HL-60 (cell line): ENCODE data around the gene ITIH5.

Source experiments
- DNase-seq, 2 experiments: peaks; one replicate each; pipeline ENCODE4 v3.0.0-alpha.2; 2010 to 2020; ENCODE audit warnings: low read depth in 1 of 2, low spot score in 1 of 2
- H3K27ac ChIP-seq: fragments of 250-450 bp; sonication (Bioruptor Pico); replicated peaks from 2 replicates; pipeline ENCODE4 v1.5.1; 2020; ENCODE audit warnings: mild to moderate bottlenecking, moderate library complexity
- H3K27me3 ChIP-seq: fragments of 250-450 bp; sonication (Bioruptor Pico); 2 replicates; pipeline ENCODE4 v1.5.1; 2021; ENCODE audit warnings: mild to moderate bottlenecking, moderate library complexity; ENCODE audit not compliant: insufficient read depth, poor library complexity, severe bottlenecking
- H3K4me3 ChIP-seq: replicated peaks from 2 replicates; pipeline ENCODE4 v1.5.1; 2011; ENCODE audit warnings: mild to moderate bottlenecking, control low read depth, low read length; ENCODE audit not compliant: insufficient read depth
- GABPA ChIP-seq: IDR thresholded peaks from 2 replicates; pipeline ENCODE4 v1.6.1; 2012; ENCODE audit warnings: low read depth
- POLR2AphosphoS5 ChIP-seq: IDR thresholded peaks from 2 replicates; pipeline ENCODE4 v1.6.1; 2012; ENCODE audit warnings: low read depth
- SPI1 ChIP-seq: IDR thresholded peaks from 2 replicates; pipeline ENCODE4 v1.6.1; 2012; ENCODE audit warnings: low read depth, mild to moderate bottlenecking, borderline replicate concordance
- TF ChIP-seq, protein P1 (sequence below): IDR thresholded peaks from one replicate; pipeline ENCODE4 v1.5.1; 2011; ENCODE audit warnings: low read length, control low read depth, inconsistent platforms; ENCODE audit not compliant: insufficient read depth
- TF ChIP-seq, protein P2 (sequence below): IDR thresholded peaks from 2 replicates; pipeline ENCODE4 v1.6.1; 2012; ENCODE audit warnings: low read depth; ENCODE audit not compliant: insufficient replicate concordance

Gene ITIH5

DNA sequence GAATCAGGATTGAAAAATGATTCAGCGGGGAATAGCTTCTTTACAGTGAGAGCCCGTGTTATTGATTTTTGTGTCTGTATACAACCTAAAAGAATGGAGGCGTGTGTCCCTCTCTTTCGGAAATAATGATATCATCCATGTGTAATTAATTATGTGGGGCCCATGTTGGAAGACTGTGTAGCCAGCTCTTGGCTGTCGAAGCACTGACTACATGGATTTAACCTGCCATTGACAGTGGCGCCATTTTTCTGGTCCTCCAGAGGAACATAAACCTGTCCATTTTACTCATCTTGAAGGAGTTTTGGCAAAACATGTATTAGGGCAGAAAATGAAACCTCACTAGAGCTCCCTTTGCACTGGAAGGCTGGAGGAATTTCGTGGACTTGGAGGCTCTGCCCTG, 119.6 kb downstream of the ITIH5 start:
- Histone ChIP-seq H3K27me3 (no peaks in the 10 kb centered on the region), H3K27ac (no peak overlapping the region), H3K4me3 (no peak overlapping the region)
- DNase-seq = no peak
- no peak for TF ChIP-seq SPI1

GRCh38 chr10:7546385-7546967, 120.3 kb downstream of the ITIH5 start:
- H3K27ac ChIP-seq = no peak overlapping the region
- H3K27me3 ChIP-seq = no peaks in the 10 kb centered on the region
- DNase-seq = no peak
- no peak overlapping the region for H3K4me3 ChIP-seq
- TF ChIP-seq, protein P1, sequence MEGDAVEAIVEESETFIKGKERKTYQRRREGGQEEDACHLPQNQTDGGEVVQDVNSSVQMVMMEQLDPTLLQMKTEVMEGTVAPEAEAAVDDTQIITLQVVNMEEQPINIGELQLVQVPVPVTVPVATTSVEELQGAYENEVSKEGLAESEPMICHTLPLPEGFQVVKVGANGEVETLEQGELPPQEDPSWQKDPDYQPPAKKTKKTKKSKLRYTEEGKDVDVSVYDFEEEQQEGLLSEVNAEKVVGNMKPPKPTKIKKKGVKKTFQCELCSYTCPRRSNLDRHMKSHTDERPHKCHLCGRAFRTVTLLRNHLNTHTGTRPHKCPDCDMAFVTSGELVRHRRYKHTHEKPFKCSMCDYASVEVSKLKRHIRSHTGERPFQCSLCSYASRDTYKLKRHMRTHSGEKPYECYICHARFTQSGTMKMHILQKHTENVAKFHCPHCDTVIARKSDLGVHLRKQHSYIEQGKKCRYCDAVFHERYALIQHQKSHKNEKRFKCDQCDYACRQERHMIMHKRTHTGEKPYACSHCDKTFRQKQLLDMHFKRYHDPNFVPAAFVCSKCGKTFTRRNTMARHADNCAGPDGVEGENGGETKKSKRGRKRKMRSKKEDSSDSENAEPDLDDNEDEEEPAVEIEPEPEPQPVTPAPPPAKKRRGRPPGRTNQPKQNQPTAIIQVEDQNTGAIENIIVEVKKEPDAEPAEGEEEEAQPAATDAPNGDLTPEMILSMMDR = no peak
- no peak for TF ChIP-seq SPI1
- no peak for TF ChIP-seq POLR2AphosphoS5
- no peak for TF ChIP-seq GABPA
- TF ChIP-seq, protein P2, sequence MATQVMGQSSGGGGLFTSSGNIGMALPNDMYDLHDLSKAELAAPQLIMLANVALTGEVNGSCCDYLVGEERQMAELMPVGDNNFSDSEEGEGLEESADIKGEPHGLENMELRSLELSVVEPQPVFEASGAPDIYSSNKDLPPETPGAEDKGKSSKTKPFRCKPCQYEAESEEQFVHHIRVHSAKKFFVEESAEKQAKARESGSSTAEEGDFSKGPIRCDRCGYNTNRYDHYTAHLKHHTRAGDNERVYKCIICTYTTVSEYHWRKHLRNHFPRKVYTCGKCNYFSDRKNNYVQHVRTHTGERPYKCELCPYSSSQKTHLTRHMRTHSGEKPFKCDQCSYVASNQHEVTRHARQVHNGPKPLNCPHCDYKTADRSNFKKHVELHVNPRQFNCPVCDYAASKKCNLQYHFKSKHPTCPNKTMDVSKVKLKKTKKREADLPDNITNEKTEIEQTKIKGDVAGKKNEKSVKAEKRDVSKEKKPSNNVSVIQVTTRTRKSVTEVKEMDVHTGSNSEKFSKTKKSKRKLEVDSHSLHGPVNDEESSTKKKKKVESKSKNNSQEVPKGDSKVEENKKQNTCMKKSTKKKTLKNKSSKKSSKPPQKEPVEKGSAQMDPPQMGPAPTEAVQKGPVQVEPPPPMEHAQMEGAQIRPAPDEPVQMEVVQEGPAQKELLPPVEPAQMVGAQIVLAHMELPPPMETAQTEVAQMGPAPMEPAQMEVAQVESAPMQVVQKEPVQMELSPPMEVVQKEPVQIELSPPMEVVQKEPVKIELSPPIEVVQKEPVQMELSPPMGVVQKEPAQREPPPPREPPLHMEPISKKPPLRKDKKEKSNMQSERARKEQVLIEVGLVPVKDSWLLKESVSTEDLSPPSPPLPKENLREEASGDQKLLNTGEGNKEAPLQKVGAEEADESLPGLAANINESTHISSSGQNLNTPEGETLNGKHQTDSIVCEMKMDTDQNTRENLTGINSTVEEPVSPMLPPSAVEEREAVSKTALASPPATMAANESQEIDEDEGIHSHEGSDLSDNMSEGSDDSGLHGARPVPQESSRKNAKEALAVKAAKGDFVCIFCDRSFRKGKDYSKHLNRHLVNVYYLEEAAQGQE = no peak

DNA sequence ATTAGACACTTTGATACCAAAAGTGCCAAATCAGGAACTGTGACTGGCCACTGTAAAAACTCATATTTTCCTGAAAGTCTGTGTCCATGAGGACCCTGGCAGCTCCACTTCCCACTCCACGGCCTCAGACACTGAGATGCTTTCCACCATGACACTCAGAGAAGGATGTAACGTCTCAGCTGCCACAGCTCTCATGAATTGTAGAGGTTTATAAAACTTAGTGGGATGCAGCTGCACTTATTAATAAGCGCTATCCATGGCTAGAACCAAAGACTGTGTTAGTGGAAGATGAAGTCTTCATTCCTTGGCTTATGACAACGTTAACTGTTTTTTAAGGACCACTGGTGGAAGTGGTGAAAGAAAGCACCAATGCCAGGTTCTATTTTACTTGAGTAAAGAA, 121.0 kb downstream of the ITIH5 start:
- no peak for DNase-seq
- TF ChIP-seq POLR2AphosphoS5 (no peak), SPI1 (no peak), GABPA (no peak)
- TF ChIP-seq, protein P2 = no peak
- TF ChIP-seq, protein P1 = no peak

GRCh38 chr10:7545261-7545660, 121.5 kb downstream of the ITIH5 start:
- H3K4me3 ChIP-seq = no peak overlapping the region
- DNase-seq = no peak
- H3K27ac ChIP-seq = no peak overlapping the region
- TF ChIP-seq, protein P2 = no peak
- no peak for TF ChIP-seq POLR2AphosphoS5
- TF ChIP-seq SPI1 = no peak
- no peak for TF ChIP-seq GABPA
- TF ChIP-seq, protein P1 = no peak
- no peaks in the 10 kb centered on the region for H3K27me3 ChIP-seq

More for the DNA sequence above, 121.0 kb downstream of the ITIH5 start:
- Histone ChIP-seq H3K4me3 (no peak overlapping the region), H3K27ac (no peak overlapping the region), H3K27me3 (no peaks in the 10 kb centered on the region)
